ENCODE measurements around the gene KCNQ1. TPM values are rescaled to one million over a fixed set of nuclear protein-coding genes. Genes with fewer than 3 reads are reported as not detected.

Gene KCNQ1
- total RNA-seq, 1 experiment from 2014 or later: 2.5 TPM

DNA sequence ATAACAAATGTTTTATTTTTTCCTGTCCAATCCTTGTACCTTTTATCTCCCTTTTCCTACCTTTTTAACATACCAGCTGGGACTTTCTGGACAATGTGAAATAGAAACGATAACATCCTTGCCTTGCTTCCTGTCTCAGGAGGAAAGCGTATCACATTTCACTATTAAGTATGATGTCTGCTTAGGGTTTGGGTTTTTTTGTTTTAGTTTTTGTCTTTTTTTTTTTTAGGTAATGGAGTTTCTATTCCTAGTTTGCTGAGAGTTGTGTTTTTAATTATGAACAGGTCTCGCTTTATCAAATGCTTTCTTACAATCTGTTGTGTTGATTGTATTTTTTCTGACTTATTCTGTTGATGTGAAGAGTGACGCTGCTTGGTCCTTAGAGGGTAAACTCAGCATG lies 319.2 kb downstream of the KCNQ1 start (continued):
- TF ChIP-seq IRF1 (CRISPR knock-in tag; IDR thresholded peaks at IDR 0.05) (no peak), STAT6 (CRISPR knock-in tag; conservative IDR thresholded peaks at IDR 0.05; ENCODE audit: low read depth) (no peak)

DNA sequence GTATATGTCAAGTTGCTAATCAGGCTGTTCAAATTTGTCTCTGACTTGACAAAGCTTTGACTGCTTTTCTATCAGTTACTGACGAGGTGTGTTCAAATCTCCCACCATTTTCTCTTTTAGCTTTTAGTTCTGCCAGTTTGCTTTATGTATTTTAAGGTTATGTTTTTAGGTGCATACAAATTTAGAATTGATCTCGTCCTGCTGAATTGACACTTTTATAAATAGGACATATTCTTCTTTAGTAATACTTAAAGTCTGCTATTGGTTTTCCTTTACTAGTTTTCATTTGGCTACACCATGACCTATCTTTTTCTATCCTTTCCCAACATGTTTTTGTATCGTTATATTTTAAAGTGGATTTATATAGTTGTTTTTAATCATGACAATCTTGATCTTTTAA lies 320.7 kb downstream of the KCNQ1 start:
- POLR2A ChIA-PET: no interaction called here
- no peak for DNase-seq (ENCODE audit: low spot score)
- ATAC-seq: no peak
- no peak overlapping the region for H3K27ac Mint-ChIP-seq
- peaks cover 90% of the 10 kb centered on the region for H3K27me3 Mint-ChIP-seq (ENCODE audit: low read depth)
- no peaks in the 10 kb centered on the region for H3K4me1 Mint-ChIP-seq
- peaks cover 13% of the 10 kb centered on the region for H3K9me3 Mint-ChIP-seq
- H3K4me3 Mint-ChIP-seq: no peak overlapping the region
- TF ChIP-seq, protein P1, sequence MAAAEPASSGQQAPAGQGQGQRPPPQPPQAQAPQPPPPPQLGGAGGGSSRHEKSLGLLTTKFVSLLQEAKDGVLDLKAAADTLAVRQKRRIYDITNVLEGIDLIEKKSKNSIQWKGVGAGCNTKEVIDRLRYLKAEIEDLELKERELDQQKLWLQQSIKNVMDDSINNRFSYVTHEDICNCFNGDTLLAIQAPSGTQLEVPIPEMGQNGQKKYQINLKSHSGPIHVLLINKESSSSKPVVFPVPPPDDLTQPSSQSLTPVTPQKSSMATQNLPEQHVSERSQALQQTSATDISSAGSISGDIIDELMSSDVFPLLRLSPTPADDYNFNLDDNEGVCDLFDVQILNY (CRISPR knock-in tag; IDR thresholded peaks at IDR 0.05): no peak
- no peak for TF ChIP-seq ZNF263 (CRISPR knock-in tag; IDR thresholded peaks at IDR 0.05; ENCODE audit: low read depth)
- no peak for TF ChIP-seq ERG (CRISPR knock-in tag; IDR thresholded peaks at IDR 0.05)
- no peak for TF ChIP-seq STAT6 (CRISPR knock-in tag; conservative IDR thresholded peaks at IDR 0.05; ENCODE audit: low read depth)
- CTCF ChIA-PET: interaction anchor here (1.4 kb wide), 1 partner anchor 126 kb away, joined by 3 read pairs; no protein-coding TSS in a partner anchor
- no peaks in the 10 kb centered on the region for H3K36me3 Mint-ChIP-seq

DNA sequence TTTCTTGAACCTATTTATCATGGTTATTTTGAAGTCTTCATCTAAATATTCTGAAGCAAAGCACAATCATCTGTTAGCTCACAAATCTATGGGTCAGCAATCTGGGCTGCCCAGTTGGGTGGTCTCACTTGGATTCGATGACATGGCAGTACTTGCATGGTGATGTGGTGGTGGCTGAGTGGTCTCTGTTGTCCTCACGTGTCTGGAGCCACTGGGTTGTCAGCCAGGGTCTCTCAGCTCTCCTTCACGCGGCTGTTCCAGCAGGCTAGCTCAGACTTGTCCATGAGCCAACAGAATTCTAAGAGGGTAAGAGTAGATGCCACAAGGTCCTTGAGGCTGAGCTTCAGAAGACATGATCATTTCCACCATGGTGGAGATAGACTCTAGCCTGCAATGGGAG lies 321.4 kb downstream of the KCNQ1 start:
- H3K4me1 Mint-ChIP-seq: no peaks in the 10 kb centered on the region
- no peak overlapping the region for H3K4me3 Mint-ChIP-seq
- CTCF ChIA-PET: interaction anchor here (1.4 kb wide), 1 partner anchor 125 kb away, joined by 3 read pairs; no protein-coding TSS in a partner anchor
- POLR2A ChIA-PET: no interaction called here
- DNase-seq (ENCODE audit: low spot score): no peak
- no peak overlapping the region for H3K27ac Mint-ChIP-seq
- H3K36me3 Mint-ChIP-seq: no peaks in the 10 kb centered on the region
- H3K9me3 Mint-ChIP-seq: peaks cover 13% of the 10 kb centered on the region
- TF ChIP-seq ZBTB21 (CRISPR knock-in tag; IDR thresholded peaks at IDR 0.05; ENCODE audit: borderline replicate concordance) (no peak), TCF7 (CRISPR knock-in tag; IDR thresholded peaks at IDR 0.05; ENCODE audit: low read depth) (no peak), ARID4B (CRISPR knock-in tag; IDR thresholded peaks at IDR 0.05; ENCODE audit: borderline replicate concordance) (no peak), MXD4 (CRISPR knock-in tag; IDR thresholded peaks at IDR 0.05; ENCODE audit: borderline replicate concordance) (no peak), MLX (CRISPR knock-in tag; IDR thresholded peaks at IDR 0.05) (no peak), FOXP1 (CRISPR knock-in tag; IDR thresholded peaks at IDR 0.05; ENCODE audit: borderline replicate concordance) (no peak), ZNF138 (CRISPR knock-in tag; conservative IDR thresholded peaks at IDR 0.05) (no peak), ESRRA (CRISPR knock-in tag; IDR thresholded peaks at IDR 0.05; ENCODE audit: borderline replicate concordance) (no peak), ATF1 (CRISPR knock-in tag; IDR thresholded peaks at IDR 0.05) (no peak), NR3C1 (CRISPR knock-in tag; conservative IDR thresholded peaks at IDR 0.05; ENCODE audit: low read depth) (no peak), NFYB (CRISPR knock-in tag; conservative IDR thresholded peaks at IDR 0.05; ENCODE audit: low read depth) (no peak)
- H3K27me3 Mint-ChIP-seq (ENCODE audit: low read depth): peaks cover 90% of the 10 kb centered on the region
- no peak for ATAC-seq

Measured in WTC11 (cell line).